ENCODE data around the gene AP2A2. TPM values are rescaled to one million over a fixed set of nuclear protein-coding genes. Genes with fewer than 3 reads are reported as not detected.

The AP2A2 gene
- total RNA-seq, 1 donor from 2014 or later = 63.2 TPM

GRCh38 chr11:1041936-1042608 is 116.4 kb downstream of the AP2A2 start:
- Mint-ChIP-seq H3K36me3 (ENCODE audit: low read depth) (no peaks in the 10 kb centered on the region), H3K27me3 (ENCODE audit: low read depth) (peaks cover 8% of the 10 kb centered on the region), H3K9me3 (no peaks in the 10 kb centered on the region), H3K4me3 (ENCODE audit: low read depth) (no peak overlapping the region), H3K27ac (no peak overlapping the region), H3K4me1 (ENCODE audit: low read depth) (no peaks in the 10 kb centered on the region)
- DNase-seq (ENCODE audit: low spot score) = no peak
- intact Hi-C loops (cut with micrococcal nuclease) = no loop called here

DNA sequence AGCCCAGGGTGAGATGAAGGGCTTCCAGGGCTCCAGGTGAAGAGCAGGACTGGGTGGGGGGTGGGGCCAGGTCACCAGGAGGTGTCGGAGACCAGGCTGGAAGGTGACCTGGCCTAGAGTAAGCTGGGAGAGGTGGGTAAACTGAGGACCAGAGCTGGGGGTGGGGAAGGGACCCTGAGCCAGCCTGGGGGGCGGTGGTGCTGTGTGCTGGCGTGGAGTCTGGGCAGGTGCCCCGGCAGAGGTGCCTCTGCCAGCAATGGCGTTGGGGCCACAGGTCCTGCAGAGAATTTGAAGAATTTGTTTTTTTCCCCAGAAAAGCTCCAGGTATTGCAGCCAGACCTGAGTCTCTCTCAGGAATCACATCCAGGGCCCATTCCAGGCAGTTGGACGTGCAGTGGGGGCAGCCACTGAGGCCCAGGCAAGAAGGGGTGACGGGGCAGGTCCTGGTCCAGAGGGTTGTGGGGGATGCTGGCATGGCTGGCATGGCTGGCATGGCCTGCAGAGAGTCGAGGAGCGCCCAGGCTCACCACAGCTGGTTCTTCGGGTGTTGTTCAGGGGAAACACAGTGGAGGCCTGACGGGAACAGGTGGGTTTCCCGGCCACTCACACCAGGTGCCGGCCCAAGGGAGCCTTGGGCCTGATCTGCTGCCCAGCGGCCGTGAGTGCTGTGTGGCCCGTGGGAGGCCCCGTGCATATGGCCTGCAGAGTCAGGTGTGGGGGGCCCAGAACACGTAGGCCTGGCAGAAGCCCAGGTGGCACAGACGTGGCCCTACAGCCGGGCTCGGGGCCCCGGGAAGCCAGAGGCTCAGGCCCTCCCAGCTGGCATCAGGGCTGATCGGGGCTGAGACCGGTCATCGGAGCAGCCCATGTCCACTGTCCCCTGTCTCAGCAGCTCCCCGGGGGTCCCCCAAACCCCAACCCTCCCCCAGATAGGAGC is 117.2 kb downstream of the AP2A2 start:
- Mint-ChIP-seq H3K4me1 (ENCODE audit: low read depth) (no peaks in the 10 kb centered on the region), H3K4me3 (ENCODE audit: low read depth) (no peak overlapping the region), H3K36me3 (ENCODE audit: low read depth) (no peaks in the 10 kb centered on the region), H3K27me3 (ENCODE audit: low read depth) (peaks cover 8% of the 10 kb centered on the region), H3K9me3 (no peaks in the 10 kb centered on the region), H3K27ac (no peak overlapping the region)
- intact Hi-C loops (cut with micrococcal nuclease) = no loop called here
- no peak for DNase-seq (ENCODE audit: low spot score)

- H3K27me3 Mint-ChIP-seq (ENCODE audit: low read depth) = peaks cover 8% of the 10 kb centered on the region
- no peaks in the 10 kb centered on the region for H3K4me1 Mint-ChIP-seq (ENCODE audit: low read depth)
- no peak for DNase-seq (ENCODE audit: low spot score)
- H3K36me3 Mint-ChIP-seq (ENCODE audit: low read depth) = no peaks in the 10 kb centered on the region
- no peak overlapping the region for H3K4me3 Mint-ChIP-seq (ENCODE audit: low read depth)
- H3K9me3 Mint-ChIP-seq = no peaks in the 10 kb centered on the region
- intact Hi-C loops (cut with micrococcal nuclease) = no loop called here
- H3K27ac Mint-ChIP-seq = no peak overlapping the region
Observed at GRCh38 chr11:1043563-1044096, 118.0 kb downstream of the AP2A2 start.

DNA sequence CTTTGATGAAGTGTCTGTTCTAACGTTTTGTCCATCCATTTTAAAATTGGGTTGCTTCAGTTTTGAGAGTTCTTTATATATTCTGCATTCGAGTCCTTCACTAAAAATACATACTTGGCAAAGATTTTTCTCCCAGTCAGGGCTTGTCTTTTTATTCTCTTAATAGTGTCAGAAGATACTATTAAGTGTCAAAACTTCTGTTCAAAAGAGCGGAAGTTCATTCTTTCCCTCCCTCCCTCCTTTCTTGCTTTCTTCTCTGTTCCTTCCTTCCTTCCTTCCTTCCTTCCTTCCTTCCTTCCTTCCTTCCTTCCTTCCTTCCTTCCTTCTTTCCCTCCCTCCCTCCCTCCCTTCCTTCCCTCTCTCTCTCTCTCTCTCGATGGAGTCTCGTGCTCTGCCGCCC is 118.5 kb downstream of the AP2A2 start:
- peaks cover 8% of the 10 kb centered on the region for H3K27me3 Mint-ChIP-seq (ENCODE audit: low read depth)
- no peaks in the 10 kb centered on the region for H3K4me1 Mint-ChIP-seq (ENCODE audit: low read depth)
- no peak overlapping the region for H3K4me3 Mint-ChIP-seq (ENCODE audit: low read depth)
- H3K27ac Mint-ChIP-seq = no peak overlapping the region
- intact Hi-C loops (cut with micrococcal nuclease) = no loop called here
- H3K9me3 Mint-ChIP-seq = no peaks in the 10 kb centered on the region
- DNase-seq (ENCODE audit: low spot score) = no peak
- no peaks in the 10 kb centered on the region for H3K36me3 Mint-ChIP-seq (ENCODE audit: low read depth)

- no peak overlapping the region for H3K4me3 Mint-ChIP-seq (ENCODE audit: low read depth)
- intact Hi-C loops (cut with micrococcal nuclease) = no loop called here
- H3K27ac Mint-ChIP-seq = no peak overlapping the region
- no peaks in the 10 kb centered on the region for H3K36me3 Mint-ChIP-seq (ENCODE audit: low read depth)
- no peaks in the 10 kb centered on the region for H3K4me1 Mint-ChIP-seq (ENCODE audit: low read depth)
- no peaks in the 10 kb centered on the region for H3K9me3 Mint-ChIP-seq
- DNase-seq (ENCODE audit: low spot score) = no peak
- peaks cover 8% of the 10 kb centered on the region for H3K27me3 Mint-ChIP-seq (ENCODE audit: low read depth)
Observed at GRCh38 chr11:1047595-1048156, 122.0 kb downstream of the AP2A2 start.

- no peak for DNase-seq (ENCODE audit: low spot score)
- Mint-ChIP-seq H3K4me3 (ENCODE audit: low read depth) (no peak overlapping the region), H3K27ac (no peak overlapping the region), H3K4me1 (ENCODE audit: low read depth) (no peaks in the 10 kb centered on the region), H3K36me3 (ENCODE audit: low read depth) (no peaks in the 10 kb centered on the region), H3K9me3 (no peaks in the 10 kb centered on the region), H3K27me3 (ENCODE audit: low read depth) (peaks cover 8% of the 10 kb centered on the region)
- intact Hi-C loops (cut with micrococcal nuclease) = no loop called here
Observed at GRCh38 chr11:1048375-1049070, 122.9 kb downstream of the AP2A2 start.

GRCh38 chr11:1049071-1049405 is 123.4 kb downstream of the AP2A2 start:
- Mint-ChIP-seq H3K27ac (no peak overlapping the region), H3K36me3 (ENCODE audit: low read depth) (no peaks in the 10 kb centered on the region), H3K9me3 (no peaks in the 10 kb centered on the region), H3K4me3 (ENCODE audit: low read depth) (no peak overlapping the region), H3K27me3 (ENCODE audit: low read depth) (peaks cover 8% of the 10 kb centered on the region), H3K4me1 (ENCODE audit: low read depth) (no peaks in the 10 kb centered on the region)
- intact Hi-C loops (cut with micrococcal nuclease) = no loop called here
- no peak for DNase-seq (ENCODE audit: low spot score)

GRCh38 chr11:1049431-1049891 is 123.8 kb downstream of the AP2A2 start:
- intact Hi-C loops (cut with micrococcal nuclease) = no loop called here
- no peaks in the 10 kb centered on the region for H3K36me3 Mint-ChIP-seq (ENCODE audit: low read depth)
- H3K4me1 Mint-ChIP-seq (ENCODE audit: low read depth) = no peaks in the 10 kb centered on the region
- H3K27ac Mint-ChIP-seq = no peak overlapping the region
- no peak overlapping the region for H3K4me3 Mint-ChIP-seq (ENCODE audit: low read depth)
- H3K9me3 Mint-ChIP-seq = no peaks in the 10 kb centered on the region
- DNase-seq (ENCODE audit: low spot score) = no peak
- H3K27me3 Mint-ChIP-seq (ENCODE audit: low read depth) = peaks cover 8% of the 10 kb centered on the region

- Mint-ChIP-seq H3K27ac (no peak overlapping the region), H3K36me3 (ENCODE audit: low read depth) (no peaks in the 10 kb centered on the region), H3K9me3 (no peaks in the 10 kb centered on the region), H3K27me3 (ENCODE audit: low read depth) (peaks cover 6% of the 10 kb centered on the region), H3K4me1 (ENCODE audit: low read depth) (no peaks in the 10 kb centered on the region), H3K4me3 (ENCODE audit: low read depth) (no peak overlapping the region)
- intact Hi-C loops (cut with micrococcal nuclease) = loop anchor here (5.0 kb wide), 1 partner anchor 123 kb away; the partner anchor contains the start of gene AP2A2
- DNase-seq (ENCODE audit: low spot score) = no peak
Observed at GRCh38 chr11:1049911-1050580, 124.4 kb downstream of the AP2A2 start.

DNA sequence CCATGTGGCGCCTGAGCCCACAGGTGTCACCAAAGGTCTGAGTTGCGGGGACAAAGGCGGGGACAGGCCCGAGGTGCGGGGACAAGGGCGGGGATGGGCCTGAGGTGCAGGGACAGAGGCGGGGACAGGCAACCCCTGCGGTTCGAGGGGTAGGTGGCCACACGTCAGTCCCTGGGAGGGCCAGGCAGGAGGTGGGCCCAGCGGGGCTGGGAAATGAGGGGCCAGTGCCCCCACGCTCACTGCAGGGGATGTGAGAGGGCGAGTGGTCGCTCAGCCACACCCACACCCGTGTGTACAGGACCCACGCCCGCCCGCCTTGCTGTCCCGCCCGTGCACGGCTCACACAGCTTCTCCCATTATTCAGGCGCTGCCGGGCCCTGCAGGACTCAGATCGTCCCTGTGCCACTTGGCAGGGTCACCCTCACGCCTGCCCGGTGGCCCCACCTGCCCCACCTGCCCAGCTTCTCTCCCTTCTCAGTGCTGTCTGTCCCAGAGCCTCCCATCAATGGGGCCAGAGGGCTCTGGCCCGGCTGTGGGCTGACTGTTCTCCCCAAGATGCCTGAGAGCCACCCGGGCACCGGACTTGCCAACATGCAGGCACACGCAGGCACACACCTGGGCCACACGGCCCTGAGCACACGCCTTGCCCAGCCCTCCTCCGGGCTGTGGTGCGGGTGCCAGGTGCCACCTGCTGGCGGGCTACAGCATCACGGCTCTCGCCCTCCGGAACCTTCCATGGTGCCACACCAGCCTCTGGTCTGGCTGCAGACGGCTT is 125.1 kb downstream of the AP2A2 start:
- intact Hi-C loops (cut with micrococcal nuclease) = loop anchor here (1.0 to 5.0 kb wide), 2 partner anchors 123 to 202 kb away; partner anchors contain the start of gene AP2A2
- DNase-seq (ENCODE audit: low spot score) = peak; percentile 63
- no peaks in the 10 kb centered on the region for H3K4me1 Mint-ChIP-seq (ENCODE audit: low read depth)
- H3K27me3 Mint-ChIP-seq (ENCODE audit: low read depth) = peaks cover 6% of the 10 kb centered on the region
- no peak overlapping the region for H3K27ac Mint-ChIP-seq
- no peak overlapping the region for H3K4me3 Mint-ChIP-seq (ENCODE audit: low read depth)
- no peaks in the 10 kb centered on the region for H3K9me3 Mint-ChIP-seq
- H3K36me3 Mint-ChIP-seq (ENCODE audit: low read depth) = no peaks in the 10 kb centered on the region

GRCh38 chr11:1051356-1052132 is 125.9 kb downstream of the AP2A2 start:
- no peak overlapping the region for H3K4me3 Mint-ChIP-seq (ENCODE audit: low read depth)
- no peak overlapping the region for H3K27ac Mint-ChIP-seq
- no peaks in the 10 kb centered on the region for H3K36me3 Mint-ChIP-seq (ENCODE audit: low read depth)
- H3K4me1 Mint-ChIP-seq (ENCODE audit: low read depth) = no peaks in the 10 kb centered on the region
- no peak for DNase-seq (ENCODE audit: low spot score)
- H3K27me3 Mint-ChIP-seq (ENCODE audit: low read depth) = peaks cover 3% of the 10 kb centered on the region
- H3K9me3 Mint-ChIP-seq = no peaks in the 10 kb centered on the region
- intact Hi-C loops (cut with micrococcal nuclease) = loop anchor here (1.0 to 5.0 kb wide), 2 partner anchors 124 to 203 kb away; partner anchors contain the start of gene AP2A2
